Measurements from ENCODE around the gene SULF2.

DNA sequence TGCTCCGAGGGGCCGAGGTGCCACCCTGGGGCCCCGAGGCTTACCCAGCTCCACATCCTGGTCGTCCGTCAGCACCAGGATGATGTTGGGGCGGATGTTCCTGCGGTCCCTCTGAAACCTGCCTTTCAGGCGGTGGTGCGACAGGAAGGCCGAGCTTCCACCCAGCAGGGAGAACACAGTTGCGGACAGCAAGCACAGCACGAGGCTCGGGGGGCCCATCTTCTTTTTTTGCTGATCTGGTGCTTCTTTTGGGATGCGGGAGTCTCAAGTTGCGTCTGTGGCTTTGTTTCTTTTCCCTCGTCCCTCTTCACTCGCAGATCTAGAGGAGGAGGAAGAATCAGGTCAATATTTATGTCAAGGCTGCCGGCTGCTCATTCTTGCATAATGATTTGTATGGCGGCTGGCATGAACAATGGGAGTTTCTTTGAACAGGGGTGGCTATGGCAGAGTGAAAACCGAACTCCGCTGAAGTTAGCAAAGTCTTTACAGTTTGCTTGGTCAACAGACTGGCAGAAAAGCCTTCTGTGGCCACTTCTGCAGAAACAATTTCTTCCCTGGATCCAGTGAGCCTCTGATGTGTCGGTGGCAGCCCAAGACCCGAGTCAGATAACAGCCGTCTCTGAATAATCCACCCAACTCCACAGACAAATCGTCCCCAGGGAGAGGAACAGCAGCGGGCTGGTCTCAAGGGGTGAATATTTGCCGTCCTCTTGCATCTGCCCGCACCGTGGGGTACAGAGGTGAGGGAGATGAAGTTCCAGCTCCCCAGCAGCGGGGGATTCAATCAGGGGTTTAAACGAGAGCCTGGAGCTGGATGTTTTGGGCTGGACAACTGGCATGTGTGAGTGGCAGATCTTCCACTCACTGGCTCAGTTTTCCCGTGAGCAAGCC lies 27.9 kb downstream of the SULF2 start:
- TF ChIP-seq, protein P1, sequence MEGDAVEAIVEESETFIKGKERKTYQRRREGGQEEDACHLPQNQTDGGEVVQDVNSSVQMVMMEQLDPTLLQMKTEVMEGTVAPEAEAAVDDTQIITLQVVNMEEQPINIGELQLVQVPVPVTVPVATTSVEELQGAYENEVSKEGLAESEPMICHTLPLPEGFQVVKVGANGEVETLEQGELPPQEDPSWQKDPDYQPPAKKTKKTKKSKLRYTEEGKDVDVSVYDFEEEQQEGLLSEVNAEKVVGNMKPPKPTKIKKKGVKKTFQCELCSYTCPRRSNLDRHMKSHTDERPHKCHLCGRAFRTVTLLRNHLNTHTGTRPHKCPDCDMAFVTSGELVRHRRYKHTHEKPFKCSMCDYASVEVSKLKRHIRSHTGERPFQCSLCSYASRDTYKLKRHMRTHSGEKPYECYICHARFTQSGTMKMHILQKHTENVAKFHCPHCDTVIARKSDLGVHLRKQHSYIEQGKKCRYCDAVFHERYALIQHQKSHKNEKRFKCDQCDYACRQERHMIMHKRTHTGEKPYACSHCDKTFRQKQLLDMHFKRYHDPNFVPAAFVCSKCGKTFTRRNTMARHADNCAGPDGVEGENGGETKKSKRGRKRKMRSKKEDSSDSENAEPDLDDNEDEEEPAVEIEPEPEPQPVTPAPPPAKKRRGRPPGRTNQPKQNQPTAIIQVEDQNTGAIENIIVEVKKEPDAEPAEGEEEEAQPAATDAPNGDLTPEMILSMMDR (conservative IDR thresholded peaks at IDR 0.05): no peak
- TF ChIP-seq ZFX (IDR thresholded peaks at IDR 0.05): no peak
